NCI-H146 treated with DMSO at 0.1 percent for 48 hours (cell line): ENCODE measurements around the gene C10orf120.

ENCODE experiments used
- DNase-seq: peaks from one replicate; lab custom pipeline; 2025; ENCODE audit not compliant: unreplicated experiment; lab: John Stamatoyannopoulos, UW

The C10orf120 gene

GRCh38 chr10:122662231-122662630 is 37.4 kb downstream of the C10orf120 start:
- no peak for DNase-seq

DNA sequence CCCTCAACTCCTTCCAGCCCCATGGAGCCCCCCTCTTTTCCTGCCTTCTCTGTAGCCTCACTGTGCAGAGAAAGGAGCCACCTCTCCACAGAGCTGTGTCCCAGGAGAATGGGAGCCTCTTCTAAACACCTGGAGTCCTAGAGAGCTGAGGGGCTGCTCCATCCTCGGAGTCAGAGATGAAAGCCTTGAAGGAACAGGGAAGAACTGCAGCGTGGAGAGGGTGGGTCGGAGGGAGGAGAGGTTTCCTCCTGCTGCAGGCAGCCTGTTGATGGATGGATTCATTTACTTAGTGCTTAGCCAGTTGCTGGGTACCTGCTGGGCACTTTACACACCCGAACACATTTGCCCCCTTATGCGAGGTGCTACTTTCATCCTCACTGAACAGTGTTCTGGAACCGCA is 39.0 kb downstream of the C10orf120 start:
- DNase-seq, result no peak

DNA sequence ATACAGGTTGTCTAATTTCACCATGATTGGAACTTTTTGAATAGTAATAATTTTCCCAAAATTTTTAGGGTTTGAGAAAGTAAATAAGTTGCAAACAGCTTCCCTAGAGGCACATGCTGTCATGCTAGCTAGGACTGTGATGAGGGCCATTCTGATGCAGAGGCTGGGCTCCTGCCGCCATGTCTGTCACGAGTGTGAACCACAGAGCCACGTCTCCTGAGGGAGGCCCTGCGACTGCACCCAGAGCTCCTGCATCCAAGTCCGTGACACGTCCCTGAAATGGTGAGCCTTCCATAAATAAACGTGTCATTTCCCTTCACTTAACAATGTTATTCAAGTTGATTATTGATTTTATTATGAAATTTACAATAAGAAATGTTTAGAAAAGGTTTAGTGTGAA is 40.0 kb downstream of the C10orf120 start:
- DNase-seq, result no peak

GRCh38 chr10:122659126-122659525 is 40.5 kb downstream of the C10orf120 start:
- DNase-seq, result no peak

DNA sequence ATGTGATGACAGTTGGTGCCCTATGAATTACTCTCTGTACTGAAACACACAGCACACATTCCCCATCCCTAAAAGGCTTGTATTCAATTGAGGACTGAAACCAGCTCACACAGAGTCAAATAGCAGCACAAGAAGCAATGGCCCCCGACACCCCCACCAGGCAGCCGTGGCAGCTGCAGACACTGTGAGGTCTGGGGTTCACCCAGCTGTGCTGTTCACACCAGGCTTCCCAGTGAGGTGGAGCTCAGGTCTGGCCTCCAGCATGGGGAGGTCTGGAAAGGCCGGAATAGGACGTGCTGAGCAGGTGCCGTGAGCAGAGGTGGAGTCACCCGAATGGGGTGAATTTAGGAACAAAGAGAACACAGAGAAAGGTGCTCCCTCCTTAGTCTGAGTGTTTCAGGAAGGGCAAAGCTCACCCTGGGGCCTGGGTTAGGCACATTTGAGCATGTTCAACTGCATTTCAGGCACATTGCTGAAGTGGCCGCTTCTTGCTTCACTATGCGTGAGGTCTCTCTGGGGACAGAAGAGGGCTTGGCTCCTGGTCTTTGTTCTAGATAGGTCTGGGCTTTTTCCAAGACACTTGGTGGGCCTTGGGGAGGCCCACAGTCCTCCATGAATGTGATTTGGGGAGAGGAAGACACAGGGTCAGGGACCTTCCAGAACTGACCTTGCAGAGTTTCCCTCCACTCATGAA is 41.1 kb downstream of the C10orf120 start:
- DNase-seq, result no peak

DNA sequence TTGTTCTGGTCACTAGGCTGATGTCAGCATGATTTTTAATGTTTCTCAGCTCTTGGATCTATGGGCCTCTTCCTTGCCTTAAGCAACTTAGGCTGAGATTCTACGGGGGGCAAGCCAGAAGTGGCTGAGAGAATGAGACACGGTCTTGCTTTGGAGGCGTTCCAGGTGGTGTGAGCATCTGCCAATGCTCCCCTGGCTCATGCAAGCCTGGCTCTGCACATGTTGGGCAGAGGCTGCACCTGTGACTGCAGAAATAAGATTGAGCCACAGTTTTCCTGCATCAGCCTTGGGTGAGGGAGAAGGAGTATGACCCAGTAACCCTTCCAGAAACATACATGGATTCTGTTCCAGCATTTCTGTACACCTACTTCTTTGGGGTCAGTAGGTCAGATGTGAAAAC is 41.9 kb downstream of the C10orf120 start:
- no peak for DNase-seq

- DNase-seq, result no peak
Measured at GRCh38 chr10:122657255-122657654, 42.4 kb downstream of the C10orf120 start.

DNA sequence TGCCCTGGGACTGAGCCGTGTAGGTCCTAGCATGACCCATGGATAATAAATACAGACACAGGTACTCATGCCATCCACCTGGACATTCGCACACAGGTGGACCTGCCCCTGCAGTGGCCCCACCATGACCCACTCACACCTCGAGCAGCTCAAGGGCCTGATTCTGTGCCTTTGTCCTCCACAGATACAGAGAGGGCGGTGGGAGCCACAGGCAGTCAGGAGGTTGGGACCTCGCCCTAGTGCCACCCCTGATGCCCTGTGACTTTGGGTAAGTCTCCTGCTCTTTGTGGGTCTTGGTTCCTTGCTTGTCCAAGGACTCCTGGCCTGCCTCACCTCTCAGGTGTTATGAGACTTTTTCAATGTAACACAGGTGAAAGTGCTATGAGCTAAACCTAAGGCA is 42.9 kb downstream of the C10orf120 start:
- no peak for DNase-seq

- no peak for DNase-seq
Measured at GRCh38 chr10:122656308-122656705, 43.3 kb downstream of the C10orf120 start.

GRCh38 chr10:122655524-122656307 is 43.9 kb downstream of the C10orf120 start:
- no peak for DNase-seq

DNA sequence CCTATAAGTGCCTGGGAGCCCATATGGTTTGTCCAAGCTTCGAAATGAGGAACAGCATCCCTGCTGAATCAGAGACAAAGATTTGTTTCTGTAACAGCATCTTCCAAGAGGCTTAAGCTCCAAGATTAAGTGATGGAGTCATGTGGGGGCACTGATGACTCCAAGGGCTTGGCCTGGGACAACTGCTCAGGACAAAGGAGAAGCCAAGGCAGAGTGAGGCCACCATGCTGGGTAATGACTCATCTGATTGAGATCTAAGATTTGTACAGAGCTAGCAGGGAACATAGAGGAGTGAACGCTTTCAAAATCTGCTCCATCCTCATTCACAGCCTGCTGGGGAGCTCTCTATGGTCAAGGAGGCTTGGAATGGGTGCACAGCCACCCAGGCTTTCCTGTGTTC is 49.3 kb downstream of the C10orf120 start:
- no peak for DNase-seq

- DNase-seq, result no peak
Measured at GRCh38 chr10:122649903-122650302, 49.7 kb downstream of the C10orf120 start.

GRCh38 chr10:122648599-122649428 is 50.8 kb downstream of the C10orf120 start:
- DNase-seq, result peak; percentile 24
